ENCODE measurements around the gene GLP1R. TPM values are rescaled to one million over a fixed set of nuclear protein-coding genes. Genes with fewer than 3 reads are reported as not detected.
A peak's percentile ranks its signal among the peaks of the same experiment; 100 is the strongest.

Gene GLP1R
- total RNA-seq (2021): 0.85 and 1.0 TPM in 2 replicates
- long read RNA-seq, partial matches to known transcripts: 0 of 6 reads
- long read RNA-seq, other reads (novel, unspliced or antisense): 5 of 6 reads

GRCh38 chr6:39048481-39049399 is at the start of gene GLP1R:
TSS of gene GLP1R (plus strand) at chr6:39048781. CDS start at chr6:39048841, 60 bp downstream.
- H2AFZ ChIP-seq (ENCODE audit: low read length): no peak within 1 kb of the TSS
- Mint-ChIP-seq H3K4me1 (peaks cover 11 to 21% of the 10 kb centered on the region in 2 experiments), H3K9me3 (no peaks in the 10 kb centered on the region), H3K27ac (no peak within 1 kb of the TSS), H3K4me3 (peak within 1 kb of the TSS; percentile 74 to 84), H3K36me3 (ENCODE audit: insufficient read depth in 1 of 3, low read depth in 3 of 3) (no peaks in the 10 kb centered on the region), H3K27me3 (ENCODE audit: low read depth) (peaks cover 71% of the 10 kb centered on the region)
- peaks cover 9% of the 10 kb centered on the region for H3K23me2 ChIP-seq (ENCODE audit: insufficient read length, low read depth, low read length, poor library complexity, severe bottlenecking)
- no peak within 1 kb of the TSS for H4K5ac ChIP-seq (ENCODE audit: insufficient read length, low read depth, low read length)
- no peak within 1 kb of the TSS for H4K91ac ChIP-seq (ENCODE audit: insufficient read length, low read depth, low read length)
- no peaks in the 10 kb centered on the region for H3K79me2 ChIP-seq (ENCODE audit: insufficient read depth, low read length)
- H3K9ac ChIP-seq (ENCODE audit: extremely low read depth, insufficient read length, low read length): peak within 1 kb of the TSS; percentile 1
- H4K8ac ChIP-seq (replicated peaks; ENCODE audit: insufficient read length, low read depth, low read length): no peak within 1 kb of the TSS
- peak within 1 kb of the TSS; percentile 76 for H3K14ac ChIP-seq (ENCODE audit: insufficient read depth, low read length)
- no peak within 1 kb of the TSS for H2BK20ac ChIP-seq (ENCODE audit: low read depth, low read length, poor library complexity, severe bottlenecking)
- H3K27me3 ChIP-seq (ENCODE audit: insufficient read depth, low read length): peaks cover 21% of the 10 kb centered on the region; the same call in 1 of the 2 replicates
- no peak within 1 kb of the TSS for H2AK5ac ChIP-seq (ENCODE audit: insufficient read length, low read length)
- H2BK120ac ChIP-seq (ENCODE audit: low read depth, low read length, poor library complexity, severe bottlenecking): no peak within 1 kb of the TSS
- no peak within 1 kb of the TSS for H3T11ph ChIP-seq (ENCODE audit: low read length)
- no peak within 1 kb of the TSS for H2BK12ac ChIP-seq (ENCODE audit: insufficient read length, low read depth, low read length)
- no peak within 1 kb of the TSS for H2BK15ac ChIP-seq (ENCODE audit: low read depth, low read length)
- H2BK5ac ChIP-seq (ENCODE audit: insufficient read length, low read length): no peak within 1 kb of the TSS
- H3K23ac ChIP-seq (ENCODE audit: insufficient read length, low read depth, low read length): no peak within 1 kb of the TSS
- peak within 1 kb of the TSS; percentile 51 for H3K4me2 ChIP-seq (ENCODE audit: insufficient read depth, insufficient read length, low read length)
- no peaks in the 10 kb centered on the region for H4K20me1 ChIP-seq (ENCODE audit: control insufficient read depth, insufficient read depth, insufficient read length)
- H3K27ac ChIP-seq (ENCODE audit: insufficient read length, low read depth, low read length): no peak within 1 kb of the TSS
- no peak within 1 kb of the TSS for H3K18ac ChIP-seq (ENCODE audit: insufficient read length, low read depth, low read length)
- peaks cover 3% of the 10 kb centered on the region; the same call in 1 of the 2 replicates for H3K4me1 ChIP-seq (ENCODE audit: insufficient read depth, low read length)
- TF ChIP-seq, protein P1, sequence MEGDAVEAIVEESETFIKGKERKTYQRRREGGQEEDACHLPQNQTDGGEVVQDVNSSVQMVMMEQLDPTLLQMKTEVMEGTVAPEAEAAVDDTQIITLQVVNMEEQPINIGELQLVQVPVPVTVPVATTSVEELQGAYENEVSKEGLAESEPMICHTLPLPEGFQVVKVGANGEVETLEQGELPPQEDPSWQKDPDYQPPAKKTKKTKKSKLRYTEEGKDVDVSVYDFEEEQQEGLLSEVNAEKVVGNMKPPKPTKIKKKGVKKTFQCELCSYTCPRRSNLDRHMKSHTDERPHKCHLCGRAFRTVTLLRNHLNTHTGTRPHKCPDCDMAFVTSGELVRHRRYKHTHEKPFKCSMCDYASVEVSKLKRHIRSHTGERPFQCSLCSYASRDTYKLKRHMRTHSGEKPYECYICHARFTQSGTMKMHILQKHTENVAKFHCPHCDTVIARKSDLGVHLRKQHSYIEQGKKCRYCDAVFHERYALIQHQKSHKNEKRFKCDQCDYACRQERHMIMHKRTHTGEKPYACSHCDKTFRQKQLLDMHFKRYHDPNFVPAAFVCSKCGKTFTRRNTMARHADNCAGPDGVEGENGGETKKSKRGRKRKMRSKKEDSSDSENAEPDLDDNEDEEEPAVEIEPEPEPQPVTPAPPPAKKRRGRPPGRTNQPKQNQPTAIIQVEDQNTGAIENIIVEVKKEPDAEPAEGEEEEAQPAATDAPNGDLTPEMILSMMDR (conservative IDR thresholded peaks at IDR 0.05): no peak; the same call in 2 of the 3 replicates
- WGBS (ENCODE audit: extremely low coverage, insufficient read length, low lambda C conversion rate): no CpG with 5 or more reads among the region's 74 CpGs
- no peak within 1 kb of the TSS for H3K56ac ChIP-seq (ENCODE audit: insufficient read length, low read depth, low read length)
- H3K9me3 ChIP-seq (ENCODE audit: control insufficient read depth, low read depth, low read length): no peaks in the 10 kb centered on the region
- peak; percentile 56 for DNase-seq
- H3K79me1 ChIP-seq (ENCODE audit: insufficient read depth, low read depth, low read length, poor library complexity, severe bottlenecking): no peaks in the 10 kb centered on the region
- no peak within 1 kb of the TSS for H3K4ac ChIP-seq (ENCODE audit: low read depth, low read length)
